ENCODE results near the gene MRPL22.
"Not testable (repeated sequence)": the region's sequence is repeated elsewhere in the genome, so short reads cannot be mapped to it uniquely, and the experiment has no call there.

Gene MRPL22

DNA sequence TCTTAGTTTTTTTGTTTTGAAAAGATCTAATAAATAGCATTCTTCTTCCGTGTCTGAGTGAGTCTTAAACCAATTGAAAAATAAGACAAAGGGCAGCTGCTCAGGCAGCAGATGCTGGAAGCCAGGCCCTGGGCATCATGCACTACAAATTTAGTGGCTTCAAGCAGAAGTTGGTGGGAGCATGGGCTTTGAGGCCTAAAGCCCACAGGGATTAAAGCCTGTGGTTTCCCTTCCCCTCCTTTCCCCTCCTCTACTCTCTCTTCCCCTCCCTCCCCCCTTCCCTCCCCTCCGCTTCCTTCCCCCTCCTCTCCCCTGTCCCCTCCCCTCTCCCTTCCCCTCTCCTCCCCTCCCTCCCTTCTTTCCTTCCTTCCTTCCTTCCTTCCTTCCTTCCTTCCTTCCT lies 52.6 kb downstream of the MRPL22 start:
- TF ChIP-seq CTCF (IDR thresholded peaks at IDR 0.05; ENCODE audit: control insufficient read depth, extremely low read depth, insufficient read depth) = no peak
- H3K4me3 ChIP-seq (ENCODE audit: low read depth, low read length) = no peak overlapping the region
- no peak for DNase-seq (ENCODE audit: low read depth)

GRCh38 chr5:154995679-154996078 lies 54.8 kb downstream of the MRPL22 start:
- TF ChIP-seq CTCF (IDR thresholded peaks at IDR 0.05; ENCODE audit: control insufficient read depth, extremely low read depth, insufficient read depth) = no peak
- no peak for DNase-seq (ENCODE audit: low read depth)

DNA sequence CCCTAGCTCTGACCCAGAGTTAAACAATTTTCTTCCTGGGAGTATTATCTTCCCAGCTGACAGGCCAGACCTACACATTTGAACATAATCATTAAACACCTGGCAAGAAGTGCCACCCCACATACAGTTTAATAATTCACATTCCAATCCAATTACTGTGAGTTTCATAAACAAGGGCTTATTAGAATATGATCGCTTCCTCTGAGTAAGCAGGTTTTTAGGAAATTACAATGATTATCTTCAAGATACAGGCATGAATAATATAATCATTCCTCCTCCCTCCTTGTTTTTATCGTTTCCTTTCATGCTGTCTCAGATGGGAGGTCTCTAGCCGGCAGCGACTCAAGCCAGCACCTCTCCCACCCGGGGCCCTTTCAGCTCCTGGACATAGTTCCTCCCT lies 56.9 kb downstream of the MRPL22 start:
- no peak for DNase-seq (ENCODE audit: low read depth)
- no peak for TF ChIP-seq CTCF (IDR thresholded peaks at IDR 0.05; ENCODE audit: control insufficient read depth, extremely low read depth, insufficient read depth)
- H3K4me3 ChIP-seq (ENCODE audit: low read depth, low read length) = no peak overlapping the region

More at GRCh38 chr5:154995679-154996078, 54.8 kb downstream of the MRPL22 start:
- no peak overlapping the region for H3K4me3 ChIP-seq (ENCODE audit: low read depth, low read length)

DNA sequence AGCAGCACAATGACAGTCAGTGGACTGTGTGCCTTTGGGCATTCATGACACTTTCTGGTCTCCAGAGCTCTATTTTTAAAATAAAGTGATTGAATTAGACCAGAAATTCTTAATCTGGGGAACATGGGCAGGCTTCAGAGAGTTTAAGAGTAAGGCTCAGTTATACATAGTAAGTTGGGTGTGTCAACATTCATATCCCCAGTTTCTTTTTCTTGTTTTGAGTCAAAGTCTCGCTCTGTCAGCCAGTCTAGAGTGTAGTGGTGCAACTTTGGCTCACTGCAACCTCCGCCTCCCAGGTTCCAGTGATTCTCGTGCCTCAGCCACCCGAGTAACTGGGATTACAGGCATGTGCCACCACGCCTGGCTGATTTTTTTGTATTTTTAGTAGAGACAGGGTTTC lies 59.0 kb downstream of the MRPL22 start:
- DNase-seq (ENCODE audit: low read depth) = no peak
- no peak for TF ChIP-seq CTCF (IDR thresholded peaks at IDR 0.05; ENCODE audit: control insufficient read depth, extremely low read depth, insufficient read depth)
- H3K4me3 ChIP-seq (ENCODE audit: low read depth, low read length) = no peak overlapping the region

DNA sequence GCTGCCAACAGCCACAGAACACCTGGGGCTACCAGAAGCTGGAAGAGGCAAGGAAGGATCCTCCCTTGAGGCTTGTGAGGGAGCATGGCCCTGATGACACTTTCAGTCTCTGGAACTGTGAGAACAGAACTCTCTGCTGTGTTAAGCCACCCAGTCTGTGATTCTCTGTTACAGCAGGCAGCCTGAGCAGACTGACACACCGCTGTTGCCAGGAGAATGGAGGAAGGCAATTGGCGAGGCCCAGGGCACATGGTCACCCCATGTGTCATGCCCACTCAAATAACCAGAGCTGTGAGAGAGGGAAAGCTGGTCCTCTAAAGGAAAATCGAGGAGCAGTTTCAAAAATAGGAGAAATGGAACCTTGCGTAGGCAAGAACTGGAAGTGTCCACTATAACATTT lies 60.6 kb downstream of the MRPL22 start:
- no peak overlapping the region for H3K4me3 ChIP-seq (ENCODE audit: low read depth, low read length)
- TF ChIP-seq CTCF (IDR thresholded peaks at IDR 0.05; ENCODE audit: control insufficient read depth, extremely low read depth, insufficient read depth) = no peak
- DNase-seq (ENCODE audit: low read depth) = no peak

DNA sequence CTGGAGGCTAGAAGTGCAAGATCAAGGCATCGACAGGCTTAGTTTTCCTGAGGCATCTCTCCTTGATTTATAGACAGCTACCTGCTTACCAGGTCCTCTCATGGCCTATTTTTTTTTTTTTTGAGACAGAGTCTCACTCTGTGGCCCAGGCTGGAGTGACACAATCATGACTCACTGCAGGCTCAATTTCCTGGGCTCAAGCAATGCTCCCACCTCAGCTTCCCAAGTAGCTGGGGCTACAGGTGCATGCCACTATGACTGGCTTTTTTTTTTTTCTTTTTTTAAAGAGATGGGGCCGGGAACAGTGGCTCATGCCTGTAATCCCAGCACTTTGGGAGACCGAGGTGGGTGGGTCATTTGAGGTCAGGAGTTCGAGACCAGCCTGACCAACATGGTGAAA lies 61.8 kb downstream of the MRPL22 start:
- not testable (repeated sequence) for H3K4me3 ChIP-seq (ENCODE audit: low read depth, low read length); DNase-seq (ENCODE audit: low read depth)

GRCh38 chr5:155004138-155004744 lies 63.4 kb downstream of the MRPL22 start:
- no peak for DNase-seq (ENCODE audit: low read depth)

DNA sequence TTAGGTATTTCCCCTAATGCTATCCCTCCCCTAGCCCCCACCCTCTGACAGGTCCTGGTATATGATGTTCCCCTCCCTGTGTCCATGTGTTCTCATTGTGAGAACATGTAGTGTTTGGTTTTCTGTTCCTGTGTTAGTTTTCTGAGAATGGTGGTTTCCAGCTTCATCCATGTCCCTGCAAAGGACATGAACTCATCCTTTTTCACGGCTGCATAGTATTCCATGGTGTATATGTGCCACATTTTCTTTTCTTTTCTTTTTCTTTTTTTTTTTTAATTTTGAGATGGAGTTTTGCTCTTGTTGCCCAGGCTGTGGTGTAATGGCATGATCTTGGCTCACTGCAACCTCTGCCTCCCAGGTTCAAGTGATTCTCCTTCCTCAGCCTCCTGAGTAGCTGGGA lies 65.4 kb downstream of the MRPL22 start:
- not testable (repeated sequence) for DNase-seq (ENCODE audit: low read depth)

More at GRCh38 chr5:155004138-155004744, 63.4 kb downstream of the MRPL22 start:
- TF ChIP-seq CTCF (IDR thresholded peaks at IDR 0.05; ENCODE audit: control insufficient read depth, extremely low read depth, insufficient read depth) = peak; percentile 32
- H3K4me3 ChIP-seq (ENCODE audit: low read depth, low read length) = no peak overlapping the region

More for the DNA sequence above, 65.4 kb downstream of the MRPL22 start:
- H3K4me3 ChIP-seq (ENCODE audit: low read depth, low read length) = not testable (repeated sequence)

Data from LNCaP clone FGC (cell line).